GM04503 (cell line): ENCODE data around the gene RHOB.
A peak's percentile ranks its signal among the peaks of the same experiment; 100 is the strongest.

Experiments
- DNase-seq: peaks from one replicate; pipeline ENCODE4 v3.0.0-alpha.2; 2012; ENCODE audit warnings: low read depth

The RHOB gene

GRCh38 chr2:20438334-20439192, 8.3 kb upstream of the RHOB start:
- no peak for DNase-seq

- no peak for DNase-seq
These were observed 7.7 kb upstream of the RHOB start for GRCh38 chr2:20439193-20439475.

- no peak for DNase-seq
These were observed 7.4 kb upstream of the RHOB start for GRCh38 chr2:20439503-20439902.

- no peak for DNase-seq
These were observed 6.8 kb upstream of the RHOB start for GRCh38 chr2:20440001-20440560.

GRCh38 chr2:20443276-20443920, 3.5 kb upstream of the RHOB start:
- DNase-seq: no peak

GRCh38 chr2:20444101-20444992, 2.5 kb upstream of the RHOB start:
- no peak for DNase-seq

- DNase-seq: no peak
These were observed 1.6 kb upstream of the RHOB start for GRCh38 chr2:20444993-20445910.

- no peak for DNase-seq
These were observed 488 bp upstream of the RHOB start for GRCh38 chr2:20446255-20446916.

- DNase-seq: no peak
These were observed 767 bp downstream of the RHOB start for GRCh38 chr2:20447437-20448245.

- DNase-seq: no peak
These were observed 1.5 kb downstream of the RHOB start for GRCh38 chr2:20448246-20448976.

- no peak for DNase-seq
These were observed 2.1 kb downstream of the RHOB start for GRCh38 chr2:20448977-20449306.

GRCh38 chr2:20449501-20450200, 2.8 kb downstream of the RHOB start:
- no peak for DNase-seq

- DNase-seq: peak; percentile 82
These were observed 3.5 kb downstream of the RHOB start for GRCh38 chr2:20450201-20450999.

GRCh38 chr2:20451000-20451290, 4.1 kb downstream of the RHOB start:
- DNase-seq: no peak

GRCh38 chr2:20451341-20451740, 4.5 kb downstream of the RHOB start:
- no peak for DNase-seq

- no peak for DNase-seq
These were observed 5.1 kb downstream of the RHOB start for GRCh38 chr2:20451761-20452499.

- DNase-seq: no peak
These were observed 5.7 kb downstream of the RHOB start for GRCh38 chr2:20452551-20452950.
